Choroid plexus epithelial cell (primary cell): ENCODE data around the gene ITPR1.

Experiments
- DNase-seq: peaks from one replicate; pipeline ENCODE4 v3.0.0-alpha.2; 2010; ENCODE audit warnings: low read depth
- H3K4me3 ChIP-seq: 2 replicates; pipeline ENCODE4 v1.5.1; 2011; ENCODE audit warnings: low read depth, mild to moderate bottlenecking, control low read depth, low read length, moderate library complexity
- CTCF ChIP-seq: conservative IDR thresholded peaks from 2 replicates; pipeline ENCODE4 v1.5.1; 2011; ENCODE audit warnings: low read depth, mild to moderate bottlenecking, control low read depth, inconsistent platforms, low read length, moderate library complexity

Gene ITPR1

GRCh38 chr3:4684976-4685375, 191.8 kb downstream of the ITPR1 start:
- TF ChIP-seq CTCF: no peak
- DNase-seq: no peak
- no peak overlapping the region for H3K4me3 ChIP-seq

GRCh38 chr3:4685673-4686345, 192.7 kb downstream of the ITPR1 start:
- no peak overlapping the region for H3K4me3 ChIP-seq
- no peak for TF ChIP-seq CTCF
- DNase-seq: no peak

DNA sequence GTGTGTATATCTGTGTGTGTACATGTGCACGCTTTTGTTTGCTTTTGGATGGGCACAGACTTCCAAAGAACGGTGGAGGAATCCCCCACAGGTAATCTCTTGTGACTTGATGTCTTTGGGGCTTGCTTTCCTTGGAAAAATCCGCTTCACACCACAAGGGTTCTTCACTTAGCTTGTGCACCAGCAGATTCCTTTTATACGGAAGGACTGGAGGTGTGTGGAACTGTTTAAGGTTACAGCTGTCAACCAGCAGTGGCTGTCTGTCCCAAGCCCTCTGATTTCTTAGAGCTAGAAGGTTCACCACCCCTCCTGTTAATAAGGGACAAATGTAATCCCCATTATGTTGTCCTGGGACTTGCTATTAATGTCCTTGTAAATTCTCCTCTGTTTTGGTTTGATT, 193.5 kb downstream of the ITPR1 start:
- no peak for TF ChIP-seq CTCF
- DNase-seq: no peak
- no peak overlapping the region for H3K4me3 ChIP-seq

- TF ChIP-seq CTCF: no peak
- DNase-seq: peak; percentile 55
These were observed 194.0 kb downstream of the ITPR1 start for GRCh38 chr3:4687167-4687566.

GRCh38 chr3:4687596-4687995, 194.4 kb downstream of the ITPR1 start:
- DNase-seq: no peak
- TF ChIP-seq CTCF: no peak
- H3K4me3 ChIP-seq: no peak overlapping the region

More at GRCh38 chr3:4687167-4687566, 194.0 kb downstream of the ITPR1 start:
- H3K4me3 ChIP-seq: no peak overlapping the region

- TF ChIP-seq CTCF: no peak
- H3K4me3 ChIP-seq: no peak overlapping the region
- peak; percentile 76 for DNase-seq
These were observed 195.3 kb downstream of the ITPR1 start for GRCh38 chr3:4688411-4688810.

GRCh38 chr3:4689021-4689420, 195.9 kb downstream of the ITPR1 start:
- no peak overlapping the region for H3K4me3 ChIP-seq
- no peak for TF ChIP-seq CTCF
- no peak for DNase-seq
